Vagina (tissue), 2 donors: ENCODE measurements around the gene ZNF543.

Experiments used
- POLR2A ChIP-seq, 2 donors: fragments of 450-650 bp; IDR thresholded peaks; one replicate each; pipeline ENCODE4 v1.6.1; 2017; ENCODE audit warnings: antibody characterized with exemption in 2 of 2, mild to moderate bottlenecking in 2 of 2, moderate library complexity in 2 of 2
- POLR2AphosphoS5 ChIP-seq, 2 donors: sonication (generic); formaldehyde crosslinking; IDR thresholded peaks; one replicate each; pipeline ENCODE4 v1.9.0; 2017; ENCODE audit warnings: antibody characterized with exemption in 2 of 2, mild to moderate bottlenecking in 2 of 2, low read depth in 1 of 2; ENCODE audit not compliant: insufficient read depth in 1 of 2
- TF ChIP-seq, protein P1 (sequence below), 3 experiments: fragments of 450-650 bp in 2 of 3; fragments of 200-600 bp in 1 of 3; sonication (generic) in 1 of 3; IDR thresholded peaks; one replicate each; pipeline ENCODE4 v1.5.1; 2017 to 2019; ENCODE audit warnings: antibody characterized with exemption in 3 of 3, mild to moderate bottlenecking in 2 of 3, moderate library complexity in 2 of 3

- TF ChIP-seq, protein P1, sequence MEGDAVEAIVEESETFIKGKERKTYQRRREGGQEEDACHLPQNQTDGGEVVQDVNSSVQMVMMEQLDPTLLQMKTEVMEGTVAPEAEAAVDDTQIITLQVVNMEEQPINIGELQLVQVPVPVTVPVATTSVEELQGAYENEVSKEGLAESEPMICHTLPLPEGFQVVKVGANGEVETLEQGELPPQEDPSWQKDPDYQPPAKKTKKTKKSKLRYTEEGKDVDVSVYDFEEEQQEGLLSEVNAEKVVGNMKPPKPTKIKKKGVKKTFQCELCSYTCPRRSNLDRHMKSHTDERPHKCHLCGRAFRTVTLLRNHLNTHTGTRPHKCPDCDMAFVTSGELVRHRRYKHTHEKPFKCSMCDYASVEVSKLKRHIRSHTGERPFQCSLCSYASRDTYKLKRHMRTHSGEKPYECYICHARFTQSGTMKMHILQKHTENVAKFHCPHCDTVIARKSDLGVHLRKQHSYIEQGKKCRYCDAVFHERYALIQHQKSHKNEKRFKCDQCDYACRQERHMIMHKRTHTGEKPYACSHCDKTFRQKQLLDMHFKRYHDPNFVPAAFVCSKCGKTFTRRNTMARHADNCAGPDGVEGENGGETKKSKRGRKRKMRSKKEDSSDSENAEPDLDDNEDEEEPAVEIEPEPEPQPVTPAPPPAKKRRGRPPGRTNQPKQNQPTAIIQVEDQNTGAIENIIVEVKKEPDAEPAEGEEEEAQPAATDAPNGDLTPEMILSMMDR (IDR thresholded peaks at IDR 0.05) = no peak
- no peak for TF ChIP-seq POLR2A (IDR thresholded peaks at IDR 0.05)
- TF ChIP-seq POLR2AphosphoS5 (IDR thresholded peaks at IDR 0.05; ENCODE audit: insufficient read depth in 1 of 2, low read depth in 1 of 2) = no peak
Measured at GRCh38 chr19:57327993-57328392, 7.7 kb downstream of the ZNF543 start.
